GM12878 (cell line): ENCODE results near the gene PELI2. TPM values are rescaled to one million over a fixed set of nuclear protein-coding genes. Genes with fewer than 3 reads are reported as not detected.

Source experiments
- ATAC-seq: fragments of 200-7000 bp; cut with Tn5 transposase; 3 replicates; pipeline ENCODE4 v1.9.1; 2020; ENCODE audit warnings: mild to moderate bottlenecking, moderate library complexity
- BruUV-seq: library from RNA; stranded (reverse); fragments of 400-500 nt; replicated peaks from 2 replicates; lab custom pipeline; 2021; lab: Mats Ljungman, UMichigan
- CTCF ChIA-PET: fragments of 300-600 bp; sonication (Branson Sonifier 250); formaldehyde crosslinking; extraction: SDS; loops from one replicate; lab custom pipeline; 2021; ENCODE audit warnings: inconsistent platforms; lab: Yijun Ruan, JAX
- POLR2A ChIA-PET: fragments of 350-600 bp; formaldehyde crosslinking; extraction: SDS; loops from one replicate; lab custom pipeline; 2021; ENCODE audit warnings: inconsistent platforms; lab: Charles Lee
- RAD21 ChIA-PET: fragments of 300-600 bp; sonication (Branson Sonifier 250); formaldehyde crosslinking; loops from one replicate; lab custom pipeline; 2023; ENCODE audit warnings: antibody characterized with exemption; ENCODE audit not compliant: unreplicated experiment; lab: Charles Lee
- SMC1A ChIA-PET: fragments of 300-600 bp; sonication (Branson Sonifier 250); formaldehyde crosslinking; loops from one replicate; lab custom pipeline; 2023; ENCODE audit not compliant: unreplicated experiment, uncharacterized antibody; lab: Charles Lee
- DNase-seq: peaks from one replicate; pipeline ENCODE4 v3.0.0-alpha.2; 2011; ENCODE audit warnings: low read depth, low spot score
- FAIRE-seq: peaks from 3 replicates; lab custom pipeline; 2011; peaks lifted over from hg19 to GRCh38; lab: Jason Lieb, UNC
- H2AFZ ChIP-seq: 2 replicates; pipeline ENCODE4 v1.6.0; 2011; ENCODE audit warnings: low read depth, low read length, control low read depth; ENCODE audit not compliant: control insufficient read depth
- H3K27ac ChIP-seq: 2 replicates; pipeline ENCODE4 v1.5.1; 2011; ENCODE audit warnings: control low read depth; ENCODE audit not compliant: control insufficient read depth, insufficient read depth
- H3K27me3 ChIP-seq, 2 experiments: replicated peaks in 1 of 2; 2 replicates each; pipeline versions ENCODE4 v1.6.0 to v1.6.1; 2011; ENCODE audit warnings: low read length in 1 of 2; ENCODE audit not compliant: control insufficient read depth in 2 of 2, insufficient read depth in 2 of 2
- H3K36me3 ChIP-seq, 2 experiments: 2 replicates each; pipeline ENCODE4 v1.5.1; 2011; ENCODE audit warnings: low read length in 1 of 2; ENCODE audit not compliant: control insufficient read depth in 2 of 2, insufficient read depth in 2 of 2
- H3K4me1 ChIP-seq: 2 replicates; pipeline ENCODE4 v1.6.1; 2011; ENCODE audit warnings: mild to moderate bottlenecking, low read length, moderate library complexity, mixed read lengths; ENCODE audit not compliant: control insufficient read depth, insufficient read depth
- H3K4me2 ChIP-seq: 2 replicates; pipeline ENCODE4 v1.6.0; 2011; ENCODE audit warnings: control low read depth; ENCODE audit not compliant: control insufficient read depth, insufficient read depth
- H3K4me3 ChIP-seq: fragments of 200-600 bp; sonication (generic); 2 replicates; pipeline ENCODE4 v1.5.1; 2016
- H3K79me2 ChIP-seq: 2 replicates; pipeline ENCODE4 v1.6.0; 2011; ENCODE audit warnings: low read length; ENCODE audit not compliant: control insufficient read depth, insufficient read depth
- H3K9ac ChIP-seq: 2 replicates; pipeline ENCODE4 v1.8.0; 2011; ENCODE audit warnings: low read length, control low read depth, mixed read lengths; ENCODE audit not compliant: control insufficient read depth, insufficient read depth
- H3K9me3 ChIP-seq: replicated peaks from 3 replicates; pipeline ENCODE4 v1.5.1; 2011; ENCODE audit warnings: mild to moderate bottlenecking, low read length; ENCODE audit not compliant: control insufficient read depth, insufficient read depth
- H4K20me1 ChIP-seq: 2 replicates; pipeline ENCODE4 v1.6.0; 2011; ENCODE audit not compliant: control insufficient read depth, insufficient read depth
- ASH2L ChIP-seq: fragments of 300-600, 200-600 bp; sonication (generic); IDR thresholded peaks from 2 replicates; pipeline ENCODE4 v1.6.1; 2017; ENCODE audit warnings: low read depth, mild to moderate bottlenecking, borderline replicate concordance
- BACH1 ChIP-seq: fragments of 450-650 bp; IDR thresholded peaks from 2 replicates; pipeline ENCODE4 v1.6.1; 2017; ENCODE audit warnings: mild to moderate bottlenecking, borderline replicate concordance
- CBFB ChIP-seq: IDR thresholded peaks from 2 replicates; pipeline ENCODE4 v1.6.1; 2016; ENCODE audit warnings: antibody characterized with exemption, low read depth
- CHD4 ChIP-seq: fragments of 200-600 bp; sonication (generic); IDR thresholded peaks from 2 replicates; pipeline ENCODE4 v1.6.1; 2016; ENCODE audit warnings: mild to moderate bottlenecking
- CREM ChIP-seq: IDR thresholded peaks from 2 replicates; pipeline ENCODE4 v1.6.1; 2014; ENCODE audit warnings: antibody characterized with exemption, low read depth
- EZH2 ChIP-seq: IDR thresholded peaks from 2 replicates; pipeline ENCODE4 v1.6.1; 2012; ENCODE audit warnings: low read depth, mild to moderate bottlenecking, control low read depth, inconsistent platforms, low read length, borderline replicate concordance; ENCODE audit not compliant: control insufficient read depth
- GATAD2B ChIP-seq: fragments of 450-650 bp; conservative IDR thresholded peaks from 2 replicates; pipeline ENCODE4 v1.6.1; 2017; ENCODE audit warnings: low read depth, mild to moderate bottlenecking, moderate library complexity
- KAT2A ChIP-seq: conservative IDR thresholded peaks from 2 replicates; pipeline ENCODE4 v1.6.1; 2011; ENCODE audit warnings: low read depth, low read length; ENCODE audit not compliant: control insufficient read depth
- MTA3 ChIP-seq: IDR thresholded peaks from 2 replicates; pipeline ENCODE4 v1.6.1; 2012; ENCODE audit warnings: low read length, inconsistent platforms, borderline replicate concordance
- REST ChIP-seq: IDR thresholded peaks from 2 replicates; pipeline ENCODE4 v1.6.1; 2012; ENCODE audit warnings: mild to moderate bottlenecking, low read depth, low read length
- SREBF1 ChIP-seq: IDR thresholded peaks from 2 replicates; pipeline ENCODE4 v1.6.1; 2012; ENCODE audit warnings: mild to moderate bottlenecking, low read length
- SREBF2 ChIP-seq: IDR thresholded peaks from 2 replicates; pipeline ENCODE4 v1.6.1; 2012; ENCODE audit warnings: mild to moderate bottlenecking, low read length
- TCF7 ChIP-seq: IDR thresholded peaks from 2 replicates; pipeline ENCODE4 v1.6.1; 2014; ENCODE audit warnings: antibody characterized with exemption, borderline replicate concordance
- WRNIP1 ChIP-seq: IDR thresholded peaks from 2 replicates; pipeline ENCODE4 v1.6.1; 2011; ENCODE audit warnings: low read depth, low read length, improper control_type of control experiment, borderline replicate concordance
- ZNF207 ChIP-seq: fragments of 450-650 bp; IDR thresholded peaks from 2 replicates; pipeline ENCODE4 v1.6.1; 2014; ENCODE audit warnings: antibody characterized with exemption, mild to moderate bottlenecking, borderline replicate concordance
- ZNF217 ChIP-seq: fragments of 450-650 bp; IDR thresholded peaks from 2 replicates; pipeline ENCODE4 v1.6.1; 2017; ENCODE audit warnings: antibody characterized with exemption, mild to moderate bottlenecking
- WGBS: methylation state at CpG from one replicate; pipeline ENCODE4 v1.1.6; 2016; ENCODE audit warnings: low lambda C conversion rate; ENCODE audit not compliant: insufficient replicate concordance, insufficient coverage; ENCODE audit errors: missing lambda C conversion rate; 5-methylcytosine and 5-hydroxymethylcytosine counted together
- in situ Hi-C: fragments of 300-500 bp; cut with MboI; formaldehyde crosslinking; loops from 9 replicates; pipeline ENCODE4 v1.14.3; 2018; ENCODE audit warnings: mixed read lengths
- intact Hi-C: fragments of 100-400 bp; cut with micrococcal nuclease; formaldehyde crosslinking; loops from one replicate; pipeline ENCODE4 v1.14.2; 2022; ENCODE audit not compliant: unreplicated experiment
- polyA plus RNA-seq, 11 experiments: library from polyadenylated mRNA; depleted of rRNA in 4 of 11; unstranded in 6 of 11; stranded (reverse) in 5 of 11; fragments of >200 nt; fragmentation: Nextera tagmentation in 4 of 11; fragmentation: Illumina TruSeq in 1 of 11; extraction: Ambion mirVana in 4 of 11; extraction: Trizol in 1 of 11; gene quantifications; 1 replicate in 1 of 11; 2 replicates in 10 of 11; pipeline versions ENCODE4 v1.2.1 to v1.2.3, GENCODE V29; 2011 to 2016; ENCODE audit warnings: inconsistent platforms in 2 of 11, missing spikeins in 2 of 11, low read depth in 1 of 11
- total RNA-seq, 4 experiments: library from RNA; depleted of rRNA in 3 of 4; stranded (reverse); fragments of >200 nt in 3 of 4; fragmentation: Illumina TruSeq in 1 of 4; extraction: Trizol in 1 of 4; gene quantifications; 2 replicates each; pipeline versions ENCODE4 v1.2.1 to v1.2.3, GENCODE V29; 2013 to 2021
- TF ChIP-seq, protein P1 (sequence below): fragments of 450-650 bp; formaldehyde crosslinking; IDR thresholded peaks from 2 replicates; pipeline ENCODE4 v1.4.0; 2020; ENCODE audit warnings: mild to moderate bottlenecking, moderate library complexity

Gene PELI2
- total and polyA plus RNA-seq, 10 of the 15 experiments (the other 5 are each of a cell fraction or from before 2014, with no cell fraction given), result under 0.01 to 0.10 (median 0.01) TPM; not detected in 3

DNA sequence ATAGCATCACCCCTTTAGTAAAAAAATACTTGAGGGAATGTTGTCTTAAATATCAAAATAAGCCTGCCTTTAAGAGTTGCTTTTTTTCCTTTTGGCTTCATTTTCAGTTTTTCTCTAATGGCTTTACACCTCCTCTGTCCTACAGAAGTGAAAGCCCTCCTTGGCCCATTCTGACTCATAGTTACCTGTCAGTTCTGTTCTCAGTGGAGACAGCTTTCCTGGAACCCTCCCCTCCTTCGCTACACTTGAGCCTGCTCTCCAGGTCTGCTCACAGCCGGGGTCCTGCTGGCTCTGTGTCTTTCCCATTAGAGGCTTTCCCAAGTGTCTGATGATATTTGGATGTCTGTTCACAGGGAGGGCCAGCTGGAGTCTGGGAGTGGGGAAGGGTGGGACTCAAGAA, 84.0 kb downstream of the PELI2 start (continued):
- TF ChIP-seq CHD4 (no peak), ZNF207 (no peak), GATAD2B (no peak), ZNF217 (no peak), BACH1 (peak; percentile 33; the same call in 1 of the 2 replicates), EZH2 (no peak), MTA3 (no peak), ASH2L (no peak), SREBF1 (no peak)
- TF ChIP-seq, protein P1, sequence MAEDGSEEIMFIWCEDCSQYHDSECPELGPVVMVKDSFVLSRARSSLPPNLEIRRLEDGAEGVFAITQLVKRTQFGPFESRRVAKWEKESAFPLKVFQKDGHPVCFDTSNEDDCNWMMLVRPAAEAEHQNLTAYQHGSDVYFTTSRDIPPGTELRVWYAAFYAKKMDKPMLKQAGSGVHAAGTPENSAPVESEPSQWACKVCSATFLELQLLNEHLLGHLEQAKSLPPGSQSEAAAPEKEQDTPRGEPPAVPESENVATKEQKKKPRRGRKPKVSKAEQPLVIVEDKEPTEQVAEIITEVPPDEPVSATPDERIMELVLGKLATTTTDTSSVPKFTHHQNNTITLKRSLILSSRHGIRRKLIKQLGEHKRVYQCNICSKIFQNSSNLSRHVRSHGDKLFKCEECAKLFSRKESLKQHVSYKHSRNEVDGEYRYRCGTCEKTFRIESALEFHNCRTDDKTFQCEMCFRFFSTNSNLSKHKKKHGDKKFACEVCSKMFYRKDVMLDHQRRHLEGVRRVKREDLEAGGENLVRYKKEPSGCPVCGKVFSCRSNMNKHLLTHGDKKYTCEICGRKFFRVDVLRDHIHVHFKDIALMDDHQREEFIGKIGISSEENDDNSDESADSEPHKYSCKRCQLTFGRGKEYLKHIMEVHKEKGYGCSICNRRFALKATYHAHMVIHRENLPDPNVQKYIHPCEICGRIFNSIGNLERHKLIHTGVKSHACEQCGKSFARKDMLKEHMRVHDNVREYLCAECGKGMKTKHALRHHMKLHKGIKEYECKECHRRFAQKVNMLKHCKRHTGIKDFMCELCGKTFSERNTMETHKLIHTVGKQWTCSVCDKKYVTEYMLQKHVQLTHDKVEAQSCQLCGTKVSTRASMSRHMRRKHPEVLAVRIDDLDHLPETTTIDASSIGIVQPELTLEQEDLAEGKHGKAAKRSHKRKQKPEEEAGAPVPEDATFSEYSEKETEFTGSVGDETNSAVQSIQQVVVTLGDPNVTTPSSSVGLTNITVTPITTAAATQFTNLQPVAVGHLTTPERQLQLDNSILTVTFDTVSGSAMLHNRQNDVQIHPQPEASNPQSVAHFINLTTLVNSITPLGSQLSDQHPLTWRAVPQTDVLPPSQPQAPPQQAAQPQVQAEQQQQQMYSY (CRISPR knock-in tag), result no peak
- TF ChIP-seq, all 136 proteins: peak for 12

DNA sequence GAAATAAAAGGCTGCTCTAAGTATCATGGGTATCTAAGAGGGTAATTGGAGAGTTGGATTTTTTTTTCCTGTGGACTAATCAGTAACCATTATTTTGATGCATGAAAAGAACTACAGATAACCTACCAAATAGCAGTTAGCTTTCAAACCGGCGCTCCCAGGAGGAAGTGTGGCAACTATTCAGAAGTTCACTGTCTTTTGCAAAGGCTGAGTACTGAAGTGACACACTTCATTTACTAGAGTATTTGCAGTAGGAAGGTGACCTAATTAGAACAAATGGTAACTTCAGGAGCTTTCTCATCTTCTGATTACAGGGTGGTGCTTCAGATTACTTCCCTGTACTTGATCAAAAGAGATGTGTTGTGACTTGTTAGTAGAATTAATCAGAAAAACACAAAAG, 87.7 kb downstream of the PELI2 start:
- Histone ChIP-seq H3K9me3 (no peaks in the 10 kb centered on the region), H3K27me3 (no peaks in the 10 kb centered on the region; a peak in 1 of 4 replicates), H4K20me1 (no peaks in the 10 kb centered on the region), H3K36me3 (no peaks in the 10 kb centered on the region), H3K79me2 (no peaks in the 10 kb centered on the region), H3K27ac (no peak overlapping the region), H3K4me3 (no peak overlapping the region), H3K4me2 (no peak overlapping the region), H3K9ac (no peak overlapping the region), H3K4me1 (0 out of 2 replicates have a peak, but pooled peaks cover 3% of the 10 kb centered on the region), H2AFZ (no peak overlapping the region)
- ChIA-PET RAD21 (no interaction called here), POLR2A (no interaction called here), SMC1A (interaction anchor here (1.0 to 1.3 kb wide), 2 partner anchors 10 to 13 kb away, joined by 3 read pairs; no protein-coding TSS in a partner anchor), CTCF (interaction anchor here (0.9 kb wide), 1 partner anchor 17 kb away, joined by 3 read pairs; no protein-coding TSS in a partner anchor)
- BruUV-seq, result no TSS peak
- in situ Hi-C loops (no loop called here), intact Hi-C loops (no loop called here)
- FAIRE-seq, result no peak
- DNase-seq, result no peak
- ATAC-seq, result no peak
- WGBS, result 3% methylated on average over 2 of the region's 2 CpGs
- no peak for TF ChIP-seq TCF7
- no peak for TF ChIP-seq REST
- no peak for TF ChIP-seq CREM
- no peak for TF ChIP-seq KAT2A
- TF ChIP-seq CBFB, result no peak
- no peak for TF ChIP-seq WRNIP1
- no peak for TF ChIP-seq SREBF2
